DMS153 treated with DMSO at 0.1 percent for 48 hours (cell line): Measurements from ENCODE around the gene SLC25A5.
"Not testable (repeated sequence)": the region's sequence is repeated elsewhere in the genome, so short reads cannot be mapped to it uniquely, and the experiment has no call there.

Source experiments
- DNase-seq: peaks from one replicate; lab custom pipeline; 2025; ENCODE audit not compliant: unreplicated experiment; lab: John Stamatoyannopoulos, UW

SLC25A5 gene

DNA sequence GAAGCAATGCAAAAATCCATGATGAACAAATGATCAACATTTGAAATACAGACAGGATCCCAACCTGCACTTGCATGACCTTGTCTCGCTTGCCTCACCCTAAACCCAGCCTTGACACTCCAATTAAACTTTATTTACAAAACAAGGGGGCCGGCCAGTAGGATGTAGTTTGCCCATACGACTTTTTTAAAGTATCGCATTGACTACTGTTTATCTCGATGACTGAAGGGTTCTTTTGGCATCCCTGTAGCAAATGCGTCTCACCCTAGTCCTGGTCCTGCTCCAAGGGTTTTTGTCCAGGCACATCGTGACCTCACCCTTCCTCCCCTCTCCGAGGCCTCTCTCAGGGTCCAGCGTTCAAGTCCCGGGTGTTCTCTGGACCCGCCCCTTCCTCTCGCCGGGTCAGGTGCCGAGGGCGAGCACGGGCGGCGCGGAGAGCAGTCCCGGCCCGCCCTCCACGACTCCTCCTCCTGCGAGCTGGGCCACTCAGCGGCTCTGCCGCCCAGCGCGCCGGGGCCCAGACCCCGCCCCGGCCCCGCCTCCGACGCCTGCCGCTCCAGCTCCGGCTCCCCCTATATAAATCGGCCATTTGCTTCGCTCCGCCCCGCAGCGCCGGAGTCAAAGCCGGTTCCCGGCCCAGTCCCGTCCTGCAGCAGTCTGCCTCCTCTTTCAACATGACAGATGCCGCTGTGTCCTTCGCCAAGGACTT, at the start of gene SLC25A5:
TSS of gene SLC25A5 (plus strand) at position 603 of the 709 bp plus-strand sequence. CDS start at position 675, 72 bp downstream.
- peak; percentile 37 for DNase-seq

DNA sequence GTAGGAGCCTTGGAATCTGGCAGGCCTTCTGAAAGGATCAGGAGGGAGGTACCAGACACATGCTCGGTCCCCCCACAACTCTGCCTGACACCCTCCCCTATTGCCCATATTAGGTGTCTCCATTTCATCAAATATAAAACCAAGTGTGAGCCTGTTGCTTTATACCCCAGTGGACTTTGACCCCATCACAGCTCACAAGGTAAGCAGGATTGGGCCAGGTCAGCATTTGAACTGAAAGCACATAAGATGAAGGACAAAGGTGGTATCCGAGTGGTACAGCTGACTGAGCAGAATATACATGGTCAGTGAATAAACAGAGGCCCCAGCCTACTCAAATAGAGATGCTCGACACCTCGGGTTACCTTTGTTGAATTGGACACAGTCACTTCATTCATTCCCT, 49.1 kb upstream of the SLC25A5 start:
- DNase-seq = no peak

DNA sequence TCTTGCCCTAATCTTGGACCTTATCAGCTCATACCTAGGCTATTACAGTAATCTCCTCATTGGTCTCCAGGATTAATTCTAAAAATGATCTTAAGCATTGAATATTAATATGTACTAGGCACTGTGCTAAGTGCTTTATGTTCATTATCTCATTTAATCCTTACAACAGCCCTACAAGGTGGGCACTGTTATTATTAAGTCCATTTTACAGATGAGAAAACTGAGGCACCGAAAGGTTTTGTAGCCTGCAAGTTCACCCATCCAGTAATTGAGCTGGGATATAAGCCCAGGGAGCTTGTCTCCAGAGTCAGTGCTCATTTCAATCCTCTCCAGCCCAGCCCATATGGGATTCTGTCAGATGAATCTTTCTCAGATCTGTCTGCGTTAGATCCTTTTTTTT, 48.3 kb upstream of the SLC25A5 start:
- DNase-seq = no peak

DNA sequence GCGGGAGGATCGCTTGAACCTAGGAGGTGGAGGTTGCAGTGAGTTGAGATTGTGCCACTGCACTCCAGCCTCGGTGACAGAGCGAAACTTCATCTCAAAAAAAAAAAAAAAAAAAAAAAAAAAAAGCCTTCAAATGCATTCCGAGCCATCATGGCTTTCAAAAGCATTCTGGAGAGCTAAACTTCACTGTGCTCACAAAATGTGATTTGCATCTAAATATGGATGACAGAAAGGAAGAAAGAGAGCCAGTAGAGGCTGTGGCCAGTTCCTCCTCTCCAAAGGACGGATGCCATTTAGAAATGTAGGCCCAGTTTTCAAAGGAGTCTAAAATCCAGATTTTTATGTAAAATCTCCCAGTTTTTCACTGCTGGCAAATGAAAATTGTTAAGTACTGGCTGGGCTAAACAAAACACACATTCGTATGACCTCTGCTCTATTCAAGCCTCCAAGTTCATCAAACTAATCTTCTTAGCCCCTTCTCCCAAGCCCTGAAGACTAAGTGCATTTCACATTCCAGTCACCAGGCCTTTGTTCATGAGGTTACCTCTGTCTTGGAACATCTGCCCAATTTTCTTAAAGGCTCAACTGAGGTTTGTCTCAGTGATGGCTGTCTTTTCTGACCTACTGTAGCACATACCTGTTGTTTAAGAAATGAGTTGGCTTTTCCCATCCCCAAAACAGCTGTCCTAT, 47.1 kb upstream of the SLC25A5 start:
- no peak for DNase-seq

DNA sequence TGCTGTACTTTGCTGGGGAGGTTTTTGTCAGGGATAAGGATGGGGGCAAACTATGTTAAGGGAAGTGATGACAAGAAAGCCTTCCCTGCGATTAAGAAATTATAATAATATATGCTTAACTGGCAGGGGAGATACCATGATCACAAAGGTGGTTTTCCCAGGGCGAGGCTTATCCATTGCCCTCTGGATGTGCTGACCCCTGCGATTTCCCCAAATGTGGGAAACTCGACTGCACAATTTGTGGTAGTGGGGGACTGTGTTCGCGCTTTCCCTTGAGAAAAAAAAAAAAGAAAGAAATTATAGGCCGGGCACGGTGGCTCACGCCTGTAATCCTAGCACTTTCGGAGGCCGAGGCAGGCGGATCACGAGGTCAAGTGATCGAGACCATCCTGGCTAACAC, 44.6 kb upstream of the SLC25A5 start:
- DNase-seq = no peak

DNA sequence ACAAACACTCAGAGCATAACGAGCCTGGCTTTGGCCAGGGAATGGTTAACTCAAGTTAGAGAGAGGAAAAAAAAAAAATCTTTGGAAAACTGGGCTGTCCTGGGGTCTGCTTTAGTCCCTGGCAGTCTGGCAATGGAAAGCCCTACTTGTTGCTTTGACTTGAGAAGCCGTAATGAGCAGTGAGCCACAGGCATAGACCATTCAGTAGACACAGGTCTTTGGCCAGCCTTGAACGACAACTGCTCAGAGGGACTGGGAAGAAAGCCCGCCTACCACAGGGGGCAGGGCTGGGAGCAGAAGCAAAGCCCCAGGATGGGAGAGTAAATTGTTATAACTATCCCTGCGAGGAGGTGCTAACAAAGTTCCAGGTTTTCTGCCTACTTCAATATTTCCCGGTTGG, 43.2 kb upstream of the SLC25A5 start:
- no peak for DNase-seq

DNA sequence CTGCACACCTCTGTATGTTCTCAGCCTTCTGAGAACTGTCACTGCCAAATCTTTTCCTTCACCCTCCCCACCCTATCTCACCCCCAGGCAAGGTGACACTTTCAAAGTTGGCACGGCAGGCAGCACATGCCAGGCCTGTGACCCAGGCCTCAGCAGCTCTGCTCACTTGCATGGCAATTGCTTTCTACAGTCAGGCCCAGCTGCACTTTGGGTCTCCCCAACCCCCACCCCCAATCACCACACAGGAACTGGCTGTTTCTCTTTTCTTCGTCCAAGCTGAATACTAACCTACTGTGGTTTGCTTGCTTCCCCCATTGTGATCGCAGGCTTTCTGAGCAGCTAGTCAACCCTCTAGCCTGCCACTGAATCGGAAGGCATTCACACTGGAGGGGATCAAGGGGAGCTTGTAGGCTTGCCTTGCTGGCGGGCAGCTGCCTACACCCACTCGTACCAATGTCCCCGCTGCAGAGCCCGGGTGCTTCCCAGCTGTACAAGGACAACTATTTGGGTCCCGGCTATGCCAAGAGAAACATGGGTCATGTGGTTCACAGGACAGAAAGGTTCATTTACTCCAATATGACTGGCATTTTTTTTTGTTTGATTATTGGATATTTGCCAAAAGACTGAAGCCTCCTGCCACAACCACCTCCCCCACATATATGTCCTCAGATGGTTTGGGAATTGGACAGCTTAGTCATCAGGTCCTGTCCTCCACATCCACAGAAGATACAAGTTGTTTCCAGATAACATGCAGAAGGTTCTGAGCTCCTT, 41.0 kb upstream of the SLC25A5 start:
- DNase-seq = no peak

DNA sequence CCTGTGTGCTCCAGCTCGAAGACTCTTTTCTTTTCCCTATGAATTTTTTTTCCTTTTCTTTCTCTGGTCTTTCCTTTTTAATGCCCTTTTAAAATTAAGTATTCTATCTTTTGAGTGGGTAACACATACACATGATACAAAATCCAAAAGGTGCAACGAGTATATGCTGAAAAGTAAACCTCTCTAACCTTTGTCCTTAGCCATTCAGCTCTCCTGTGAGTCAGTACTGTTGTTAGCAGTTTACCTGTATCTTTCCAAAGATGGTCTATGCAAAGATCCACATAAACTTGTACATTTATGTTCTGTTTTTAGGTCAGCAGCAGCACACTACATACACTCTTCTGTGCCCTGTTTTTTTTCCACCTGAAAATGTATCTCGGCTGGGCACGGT, 40.5 kb upstream of the SLC25A5 start:
- DNase-seq = no peak

DNA sequence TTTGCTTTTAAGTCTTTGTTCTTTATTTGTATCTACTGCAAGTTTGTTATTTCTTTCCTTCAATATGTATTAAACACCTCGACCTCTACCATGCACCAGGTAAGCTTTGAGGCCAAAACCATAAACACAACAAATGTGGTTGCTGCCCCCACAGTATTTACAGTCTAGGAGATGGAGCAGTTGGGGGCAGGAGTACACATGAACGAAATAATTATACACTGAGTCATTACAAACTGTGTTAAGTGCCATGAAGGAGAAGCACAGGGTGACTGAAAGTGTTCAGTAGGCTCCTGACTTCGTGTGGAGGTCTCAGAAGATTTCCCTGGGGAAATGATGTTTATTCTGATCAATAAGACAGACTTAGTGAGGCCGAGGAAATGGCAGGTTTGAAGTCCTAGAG, 38.8 kb upstream of the SLC25A5 start:
- DNase-seq = no peak

DNA sequence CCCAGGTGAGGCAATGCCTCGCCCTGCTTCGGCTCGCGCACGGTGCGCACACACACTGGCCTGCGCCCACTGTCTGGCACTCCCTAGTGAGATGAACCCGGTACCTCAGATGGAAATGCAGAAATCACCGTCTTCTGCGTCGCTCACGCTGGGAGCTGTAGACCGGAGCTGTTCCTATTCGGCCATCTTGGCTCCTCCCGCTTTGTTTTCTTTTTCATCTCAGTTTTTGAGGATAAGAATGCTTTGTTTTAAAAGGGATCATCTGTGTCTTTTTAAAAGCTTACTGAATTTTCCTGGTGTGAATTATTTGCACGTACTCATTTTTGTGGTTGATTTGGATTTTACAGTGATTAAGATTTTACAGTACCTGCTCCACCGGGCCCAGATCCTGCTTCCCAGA, 26.9 kb upstream of the SLC25A5 start:
- DNase-seq = not testable (repeated sequence)

DNA sequence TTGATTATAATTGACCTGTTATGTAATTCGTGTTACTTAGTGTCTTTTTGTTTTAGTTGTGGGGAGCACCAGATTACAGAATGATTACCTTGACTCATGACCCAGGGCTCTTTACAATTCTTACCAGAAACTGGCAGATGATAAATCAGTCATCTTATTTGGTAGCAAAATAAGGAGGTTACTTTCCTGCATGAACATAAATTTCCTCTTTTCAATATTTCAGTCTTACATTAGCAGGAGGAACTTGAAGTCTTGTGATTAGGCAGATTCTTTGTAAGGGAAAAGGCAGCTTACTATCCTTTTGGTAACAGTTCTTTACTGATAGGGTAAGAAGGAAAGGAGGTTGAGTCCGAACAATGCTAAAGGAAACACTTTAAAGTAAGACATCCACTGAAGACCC, 26.0 kb upstream of the SLC25A5 start:
- no peak for DNase-seq

DNA sequence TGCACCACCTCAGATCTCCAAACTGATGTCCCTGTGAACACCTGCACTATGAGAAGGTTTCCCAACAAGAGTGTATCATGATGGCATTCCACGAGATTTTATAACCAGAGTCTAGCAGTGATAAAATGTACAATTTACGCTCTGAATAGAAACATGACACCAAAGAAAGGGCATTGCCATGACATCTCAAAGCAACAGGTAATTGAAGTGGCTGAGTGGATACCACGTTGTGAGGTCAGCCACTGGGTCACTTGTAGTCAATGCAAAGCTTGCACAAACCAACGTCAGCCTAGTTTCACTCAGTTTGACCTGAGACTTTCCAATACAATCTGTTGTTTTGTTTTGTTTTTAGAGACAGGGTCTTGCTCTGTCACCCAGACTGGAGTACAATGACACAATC, 15.0 kb upstream of the SLC25A5 start:
- no peak for DNase-seq

DNA sequence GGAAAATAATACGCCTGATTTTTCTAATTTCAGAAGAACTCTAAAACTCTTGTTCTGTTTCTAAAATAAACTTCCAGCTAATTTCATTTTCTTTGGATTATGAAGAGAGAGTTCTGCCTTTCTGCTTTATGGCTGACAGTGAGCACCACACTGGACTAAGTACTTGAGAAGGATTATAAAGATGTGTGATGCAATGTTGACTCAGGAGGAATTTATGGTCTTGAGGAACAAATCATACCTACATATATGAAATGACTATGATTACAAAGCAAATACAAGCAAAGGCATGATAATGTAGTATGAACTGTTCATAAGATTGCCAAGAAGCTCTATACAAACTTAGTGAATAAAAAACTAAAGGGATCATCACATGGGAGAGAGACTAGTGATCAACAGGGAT, 13.0 kb upstream of the SLC25A5 start:
- no peak for DNase-seq

DNA sequence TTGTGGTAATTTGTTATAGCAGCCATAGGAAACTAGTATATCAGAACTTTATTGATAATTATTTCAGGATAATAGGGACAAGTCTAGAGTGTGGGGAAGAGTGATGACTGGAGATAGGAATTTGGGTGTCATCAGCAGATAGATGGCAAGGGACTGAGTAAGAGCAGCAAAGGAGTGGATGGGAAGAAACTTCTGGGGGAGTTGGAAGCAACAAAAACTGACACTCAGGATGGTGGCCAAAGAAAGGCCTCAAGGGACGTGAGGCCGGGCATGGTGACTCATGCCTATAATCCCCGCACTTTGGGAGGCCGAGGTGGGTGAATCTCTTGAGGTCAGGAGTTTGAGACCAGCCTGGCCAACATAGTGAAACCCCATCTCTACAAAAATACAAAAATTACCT, 9.1 kb upstream of the SLC25A5 start:
- no peak for DNase-seq

DNA sequence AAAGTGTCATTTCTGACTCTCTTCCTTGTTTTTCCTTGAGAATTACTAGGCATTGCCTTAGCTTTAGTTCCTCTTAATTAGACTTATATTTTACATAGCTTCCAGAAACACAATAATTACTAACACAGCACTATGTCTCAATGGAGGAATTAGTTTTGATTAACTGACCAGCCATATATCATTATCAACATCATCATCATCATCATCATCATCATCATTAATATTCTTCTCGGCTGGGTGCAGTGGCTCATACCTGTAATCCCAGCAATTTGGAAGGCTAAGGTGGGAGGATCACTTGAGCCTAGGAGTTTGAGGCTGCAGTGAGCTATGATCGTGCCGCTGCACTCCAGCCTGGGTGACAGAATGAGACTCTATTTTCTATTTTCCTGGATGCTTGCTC, 2.7 kb upstream of the SLC25A5 start:
- no peak for DNase-seq

DNA sequence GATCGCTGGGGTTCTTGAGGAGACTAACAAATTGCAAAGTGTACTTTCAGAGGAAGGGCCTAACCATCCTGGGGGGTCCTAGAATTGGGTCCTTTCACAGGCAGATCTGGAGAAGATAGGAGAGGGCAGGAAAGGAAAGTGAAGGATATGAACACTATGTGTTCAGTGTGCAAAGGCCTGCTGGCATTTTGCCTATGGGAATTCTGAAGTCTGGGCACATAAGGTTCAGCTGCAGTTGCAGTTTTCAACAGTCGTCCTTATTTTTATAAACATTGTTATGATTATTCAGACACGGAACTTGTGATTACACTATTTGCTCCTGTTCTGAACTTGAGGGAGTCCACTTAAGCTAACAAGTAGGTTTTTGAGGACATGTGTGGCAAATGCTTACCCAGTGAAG, 1.3 kb upstream of the SLC25A5 start:
- DNase-seq = no peak

DNA sequence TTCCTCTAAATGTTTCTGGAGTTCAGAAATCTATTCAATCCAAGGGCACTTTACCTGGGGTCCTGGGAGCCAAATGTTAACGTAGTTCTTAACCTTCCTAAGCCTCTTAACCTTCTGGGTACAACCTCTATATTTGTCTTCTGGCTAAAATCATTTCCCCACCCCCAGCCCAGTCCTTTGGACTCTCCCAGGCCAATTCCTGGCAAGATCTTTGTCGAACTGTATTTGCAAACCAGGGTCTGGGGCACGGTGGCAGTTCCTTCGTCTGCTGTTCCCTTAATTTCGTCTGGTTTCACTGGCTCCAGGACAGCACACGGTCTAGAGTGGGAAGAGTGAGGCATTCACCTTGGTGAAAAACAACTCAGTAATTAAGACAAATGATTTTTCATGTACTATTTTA, 811 bp upstream of the SLC25A5 start:
- DNase-seq = no peak

DNA sequence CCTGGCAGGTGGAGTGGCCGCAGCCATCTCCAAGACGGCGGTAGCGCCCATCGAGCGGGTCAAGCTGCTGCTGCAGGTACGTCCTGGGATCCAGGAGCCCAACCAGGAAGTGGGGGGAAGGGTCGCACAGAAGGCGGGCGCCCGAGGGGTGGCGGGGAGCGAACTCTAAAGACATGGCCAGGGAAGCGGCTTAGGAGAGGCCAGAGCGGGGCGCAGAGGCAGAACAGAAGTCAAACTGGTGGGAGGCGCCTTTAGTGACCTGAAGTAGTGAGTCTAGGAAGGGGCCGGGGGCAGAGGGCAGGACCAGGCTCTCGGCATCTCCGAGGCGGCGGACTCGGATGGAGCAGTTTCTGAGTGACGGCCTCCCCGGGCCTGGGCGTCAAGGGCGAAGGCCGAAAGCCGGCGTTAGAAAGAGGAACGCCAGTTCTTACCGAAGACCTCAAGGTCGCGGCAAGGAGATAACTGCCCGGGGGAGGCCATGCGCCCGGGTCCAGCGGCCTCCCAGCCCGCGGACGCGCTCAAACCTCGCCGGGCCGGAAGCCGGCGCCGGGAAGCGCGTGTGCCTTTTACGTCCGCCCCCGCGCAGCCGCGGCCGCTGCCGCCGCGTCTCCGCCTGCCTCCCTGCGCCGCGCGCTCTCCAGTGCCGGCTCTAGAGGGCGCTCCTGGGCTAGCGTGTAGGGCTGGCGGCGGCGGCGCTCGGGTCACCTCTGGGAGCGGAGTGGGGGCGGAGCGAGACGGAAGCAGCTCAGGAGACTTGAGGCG, 488 bp downstream of the SLC25A5 start:
- peak; percentile 41 for DNase-seq

DNA sequence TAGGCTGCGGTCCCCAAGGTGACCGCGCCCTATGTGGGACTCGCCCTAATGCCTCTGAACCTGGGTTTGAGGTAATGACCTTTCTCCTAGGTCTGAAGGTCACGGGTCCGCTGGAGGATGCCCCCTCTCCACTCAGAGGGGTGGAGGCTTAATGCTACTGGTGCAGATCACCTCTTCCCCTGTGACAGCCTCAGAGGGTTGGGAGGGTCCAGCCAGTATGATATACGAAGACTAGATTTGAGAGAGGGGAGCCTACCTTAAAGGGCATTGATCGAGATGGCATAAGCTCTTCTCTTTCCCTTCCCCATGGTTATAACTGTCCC, 1.0 kb downstream of the SLC25A5 start:
- no peak for DNase-seq

DNA sequence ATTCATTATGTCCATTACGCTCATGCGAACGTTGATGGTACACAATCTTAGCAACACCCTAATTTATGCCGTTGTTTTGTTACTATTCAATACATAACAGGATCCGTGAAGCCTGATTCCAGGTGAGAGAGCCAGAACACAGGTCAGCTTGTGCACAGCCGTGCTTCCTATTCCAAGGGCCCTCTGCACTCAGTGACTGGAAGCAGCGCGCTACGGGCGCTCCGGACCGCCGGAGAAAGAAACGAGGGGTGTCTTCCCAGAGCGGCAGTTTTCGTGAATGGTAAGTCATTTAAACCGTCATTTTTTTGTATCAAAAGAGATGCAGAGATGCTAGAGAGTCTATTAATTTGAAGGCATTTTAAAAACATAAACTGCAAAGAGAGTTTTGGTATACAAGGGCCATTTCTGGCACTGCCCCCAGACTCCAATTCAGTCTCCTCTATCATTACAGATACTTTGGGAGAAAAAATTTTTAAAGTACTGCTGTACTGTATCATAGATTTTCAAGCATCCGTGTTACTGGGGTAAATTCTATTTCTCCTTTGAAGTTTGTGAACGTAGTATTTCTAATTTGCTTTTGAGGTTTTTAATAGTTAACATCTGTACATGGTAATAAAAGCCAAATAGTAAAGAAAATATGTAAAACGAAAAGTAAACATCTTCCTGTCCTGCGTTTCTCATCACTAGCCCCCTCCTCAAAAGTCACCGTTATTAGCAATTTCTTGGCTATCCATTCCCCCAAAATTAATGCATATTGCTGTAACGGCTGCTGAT, 6.6 kb downstream of the SLC25A5 start:
- no peak for DNase-seq
